ENCODE measurements around the gene WNT10A. TPM values are rescaled to one million over a fixed set of nuclear protein-coding genes. Genes with fewer than 3 reads are reported as not detected.

The WNT10A gene
- polyA plus RNA-seq, 1 experiment: not detected

- POLR2A ChIA-PET: no interaction called here
- CTCF ChIA-PET: interaction anchor here (1.2 to 1.5 kb wide), 2 partner anchors 19 to 40 kb away, joined by 3 to 4 read pairs; no protein-coding TSS in a partner anchor
- Histone ChIP-seq H3K4me3 (ENCODE audit: low read depth, low read length) (no peak overlapping the region), H3K9me3 (ENCODE audit: control insufficient read depth, insufficient read depth, low read length) (peaks cover 9% of the 10 kb centered on the region), H3K27me3 (ENCODE audit: control insufficient read depth, insufficient read depth, low read length) (peaks cover 87% of the 10 kb centered on the region), H3K27ac (ENCODE audit: low read depth, low read length) (no peak overlapping the region)
- DNase-seq (ENCODE audit: low read depth, low spot score): no peak
- no peak for TF ChIP-seq CTCF (IDR thresholded peaks at IDR 0.05; ENCODE audit: low read depth, low read length)
Observed at GRCh38 chr2:218857371-218858137, 23.1 kb upstream of the WNT10A start.

- CTCF ChIA-PET: interaction anchor here (0.8 to 1.5 kb wide), 3 partner anchors 19 to 209 kb away, joined by 3 to 4 read pairs (median 3); no protein-coding TSS in a partner anchor
- peaks cover 85% of the 10 kb centered on the region for H3K27me3 ChIP-seq (ENCODE audit: control insufficient read depth, insufficient read depth, low read length)
- DNase-seq (ENCODE audit: low read depth, low spot score): no peak
Observed at GRCh38 chr2:218858138-218858445, 22.6 kb upstream of the WNT10A start.

GRCh38 chr2:218858671-218859555 lies 21.7 kb upstream of the WNT10A start:
- TF ChIP-seq CTCF (IDR thresholded peaks at IDR 0.05; ENCODE audit: low read depth, low read length): no peak
- Histone ChIP-seq H3K9me3 (ENCODE audit: control insufficient read depth, insufficient read depth, low read length) (peaks cover 9% of the 10 kb centered on the region), H3K4me3 (ENCODE audit: low read depth, low read length) (no peak overlapping the region), H3K27me3 (ENCODE audit: control insufficient read depth, insufficient read depth, low read length) (peaks cover 81% of the 10 kb centered on the region), H3K27ac (ENCODE audit: low read depth, low read length) (no peak overlapping the region)
- no peak for DNase-seq (ENCODE audit: low read depth, low spot score)
- ChIA-PET CTCF (interaction anchor here (0.8 to 1.5 kb wide), 2 partner anchors 39 to 210 kb away, joined by 3 to 4 read pairs; no protein-coding TSS in a partner anchor), POLR2A (interaction anchor here (0.7 kb wide), 1 partner anchor 120 kb away, joined by 3 read pairs; no protein-coding TSS in a partner anchor)

More at GRCh38 chr2:218858138-218858445, 22.6 kb upstream of the WNT10A start:
- H3K4me3 ChIP-seq (ENCODE audit: low read depth, low read length): no peak overlapping the region
- no peak overlapping the region for H3K27ac ChIP-seq (ENCODE audit: low read depth, low read length)
- H3K9me3 ChIP-seq (ENCODE audit: control insufficient read depth, insufficient read depth, low read length): peaks cover 9% of the 10 kb centered on the region
- no peak for TF ChIP-seq CTCF (IDR thresholded peaks at IDR 0.05; ENCODE audit: low read depth, low read length)
- POLR2A ChIA-PET: no interaction called here

GRCh38 chr2:218859556-218859987 lies 21.1 kb upstream of the WNT10A start, which contains the start of gene WNT6:
WNT6 (plus strand) TSS chr2:218859805; CDS start chr2:218860038, 233 bp downstream.
- no peak for DNase-seq (ENCODE audit: low read depth, low spot score)
- Histone ChIP-seq H3K27ac (ENCODE audit: low read depth, low read length) (no peak within 1 kb of the TSS), H3K27me3 (ENCODE audit: control insufficient read depth, insufficient read depth, low read length) (peaks cover 78% of the 10 kb centered on the region), H3K9me3 (ENCODE audit: control insufficient read depth, insufficient read depth, low read length) (peaks cover 9% of the 10 kb centered on the region), H3K4me3 (ENCODE audit: low read depth, low read length) (no peak within 1 kb of the TSS)
- POLR2A ChIA-PET: interaction anchor here (0.7 kb wide), 1 partner anchor 121 kb away, joined by 3 read pairs; no protein-coding TSS in a partner anchor
- TF ChIP-seq CTCF (IDR thresholded peaks at IDR 0.05; ENCODE audit: low read depth, low read length): no peak
- CTCF ChIA-PET: interaction anchor here (1.8 kb wide), 2 partner anchors 12 to 17 kb away, joined by 6 to 12 read pairs; no protein-coding TSS in a partner anchor

Measured in AG04450 (cell line).